8988T (cell line): ENCODE measurements around the gene CACHD1.
"Not testable (repeated sequence)": the region's sequence is repeated elsewhere in the genome, so short reads cannot be mapped to it uniquely, and the experiment has no call there.

Experiments
- DNase-seq: peaks from one replicate; pipeline ENCODE4 v3.0.0; 2011

The CACHD1 gene

GRCh38 chr1:64715186-64715585, 245.3 kb downstream of the CACHD1 start:
- no peak for DNase-seq

GRCh38 chr1:64721135-64721534, 251.2 kb downstream of the CACHD1 start:
- DNase-seq: no peak

DNA sequence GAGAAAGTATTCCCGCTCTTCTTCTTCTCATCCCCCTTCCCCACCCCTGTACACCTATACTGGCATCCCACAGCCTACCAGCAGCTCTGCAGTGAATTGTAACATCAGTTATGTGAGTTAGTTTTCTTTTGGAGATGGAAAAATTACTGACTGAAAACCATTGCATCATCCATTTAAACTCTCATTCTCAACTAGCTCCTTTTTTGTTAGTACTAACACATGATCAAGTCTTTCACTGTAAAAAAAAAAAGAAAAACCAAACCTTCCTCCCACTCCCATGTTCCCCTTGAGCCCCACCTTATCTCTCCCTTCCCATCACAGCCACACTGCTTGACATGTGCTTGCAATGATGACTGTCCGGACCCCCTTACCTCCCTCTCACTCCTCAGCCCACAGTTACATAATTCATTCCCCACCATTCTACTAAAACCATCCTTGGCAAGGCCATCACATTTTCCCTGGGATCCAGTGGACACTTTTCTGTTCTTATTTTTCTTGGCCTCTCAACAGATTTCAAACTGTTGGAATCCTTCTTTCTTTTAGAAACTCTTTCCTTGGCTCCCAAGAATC, 251.7 kb downstream of the CACHD1 start:
- DNase-seq: no peak

DNA sequence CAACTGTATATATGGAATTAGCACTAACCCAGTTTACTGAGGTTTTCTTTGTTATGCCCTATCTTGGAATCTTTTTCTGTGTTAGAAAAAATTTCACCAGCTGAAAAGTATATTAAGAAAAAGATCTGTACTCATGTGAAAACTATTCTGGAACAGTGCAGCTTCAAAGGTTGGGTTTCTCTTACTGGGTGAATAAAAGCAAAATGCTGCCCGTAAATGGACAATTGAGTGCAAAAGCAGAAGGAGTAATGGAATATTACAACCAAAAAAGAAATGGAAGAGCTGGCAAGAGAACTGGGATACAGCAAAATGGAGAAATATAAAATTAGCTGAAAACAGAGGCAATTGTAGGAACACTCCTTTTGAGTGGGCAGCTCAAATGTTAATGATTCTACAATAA, 257.9 kb downstream of the CACHD1 start:
- DNase-seq: no peak

DNA sequence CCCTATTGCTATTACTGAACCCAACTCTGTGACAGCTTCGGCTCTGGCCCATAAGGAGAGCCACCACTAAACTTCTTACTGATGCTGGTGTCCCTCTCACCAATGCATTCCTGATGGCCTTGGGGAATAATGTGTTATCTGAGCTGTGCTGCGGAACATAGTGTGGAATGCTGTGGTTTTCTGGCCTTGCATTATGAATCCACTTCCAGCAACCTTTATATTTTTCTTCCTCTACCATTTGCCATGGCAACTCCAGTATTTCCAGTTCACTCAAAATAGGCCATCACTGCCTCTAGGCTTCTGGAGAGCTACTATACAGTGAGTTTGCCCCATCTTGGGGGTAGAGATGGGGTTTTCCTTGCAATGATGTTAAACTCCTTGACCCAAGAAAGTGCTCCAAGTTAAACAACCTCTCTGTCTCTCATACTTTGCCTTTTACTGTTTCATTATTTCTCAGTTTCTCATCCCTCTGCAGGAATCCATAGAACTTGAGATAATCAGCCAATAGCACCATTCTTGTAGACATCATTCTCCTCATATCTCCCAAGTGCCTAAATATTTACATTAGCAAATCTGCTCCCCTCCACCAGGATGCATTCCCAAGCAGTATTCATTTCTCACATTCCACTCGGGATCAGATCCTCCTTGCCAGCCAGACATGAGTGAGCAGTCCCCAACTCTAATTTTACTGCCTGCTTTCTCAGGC, 263.8 kb downstream of the CACHD1 start:
- DNase-seq: no peak

- no peak for DNase-seq
These were observed 264.3 kb downstream of the CACHD1 start for GRCh38 chr1:64734287-64734652.

GRCh38 chr1:64740687-64741086, 270.8 kb downstream of the CACHD1 start:
- DNase-seq: not testable (repeated sequence)
